Upper lobe of left lung (tissue), 6 donors: Measurements from ENCODE around the gene CDKAL1. TPM values are rescaled to one million over a fixed set of nuclear protein-coding genes. Genes with fewer than 3 reads are reported as not detected.

ENCODE experiments used
- ATAC-seq, 2 donors: fragments of 200-7000 bp; cut with Tn5 transposase; one replicate each; pipeline ENCODE4 v1.9.1; 2022; ENCODE audit warnings: mild to moderate bottlenecking in 2 of 2, moderate library complexity in 2 of 2; ENCODE audit not compliant: low FRiP score in 2 of 2
- DNase-seq, 2 donors: peaks; one replicate each; pipeline ENCODE4 v3.0.0-alpha.2; 2019 to 2020
- H3K27ac ChIP-seq, 4 donors: fragments of 200-600 bp; sonication (generic); one replicate each; pipeline ENCODE4 v1.5.1; 2016 to 2019
- H3K27me3 ChIP-seq, 4 donors: fragments of 200-600 bp; sonication (generic); one replicate each; pipeline ENCODE4 v1.5.1; 2017 to 2019
- H3K36me3 ChIP-seq, 4 donors: fragments of 200-600 bp; sonication (generic); one replicate each; pipeline ENCODE4 v1.5.1; 2016 to 2019
- H3K4me1 ChIP-seq, 4 donors: fragments of 200-600 bp; sonication (generic); one replicate each; pipeline ENCODE4 v1.5.1; 2018 to 2019
- H3K4me3 ChIP-seq, 4 donors: fragments of 200-600 bp; sonication (generic); one replicate each; pipeline ENCODE4 v1.5.1; 2017 to 2019; ENCODE audit warnings: mild to moderate bottlenecking in 2 of 4, moderate library complexity in 1 of 4
- H3K9me3 ChIP-seq, 4 donors: fragments of 200-600 bp; sonication (generic); one replicate each; pipeline ENCODE4 v1.5.1; 2018 to 2019
- CTCF ChIP-seq, 6 experiments: fragments of 450-650 bp in 4 of 6; fragments of 200-600 bp in 2 of 6; sonication (generic) in 2 of 6; IDR thresholded peaks; one replicate each; pipeline ENCODE4 v1.5.1; 2016 to 2019; ENCODE audit warnings: antibody characterized with exemption in 6 of 6
- EP300 ChIP-seq, 4 donors: sonication (generic); formaldehyde crosslinking; IDR thresholded peaks; one replicate each; pipeline ENCODE4 v1.5.1; 2017; ENCODE audit warnings: antibody characterized with exemption in 4 of 4, control low read depth in 2 of 4
- POLR2A ChIP-seq, 4 donors: fragments of 450-650 bp; IDR thresholded peaks; one replicate each; pipeline ENCODE4 v1.5.1; 2016 to 2017; ENCODE audit warnings: antibody characterized with exemption in 4 of 4, mild to moderate bottlenecking in 2 of 4
- POLR2AphosphoS5 ChIP-seq, 2 donors: sonication (generic); formaldehyde crosslinking; IDR thresholded peaks; one replicate each; pipeline ENCODE4 v1.5.1; 2017; ENCODE audit warnings: antibody characterized with exemption in 2 of 2
- WGBS, 2 donors: methylation state at CpG; one replicate each; pipeline ENCODE4 v1.1.5; 2017 to 2018; 5-methylcytosine and 5-hydroxymethylcytosine counted together
- total RNA-seq, 6 donors: library from RNA; depleted of rRNA in 4 of 6; stranded (reverse); fragments of >200 nt in 4 of 6; gene quantifications; one replicate each; pipeline versions ENCODE4 v1.1.0 to v1.2.1, GENCODE V29; 2016 to 2021
- donor health status: DM: no; HTN: no; CAD: no; lungs with moderate emphysema.
- donor health status: DM: no; HTN: yes; CAD: no; lungs with severe emphysema.

Gene CDKAL1
- total RNA-seq, 6 donors from 2014 or later, result 9.4 to 22.6 (median 13.8) TPM

- ATAC-seq (no peak), DNase-seq (no peak)
- WGBS, 2 donors, result 97 to 98% methylated on average over 4 of the region's 4 CpGs
Measured at GRCh38 chr6:21176197-21176596, 641.9 kb downstream of the CDKAL1 start.

GRCh38 chr6:21180155-21180554 is 645.9 kb downstream of the CDKAL1 start:
- no peak for TF ChIP-seq POLR2A (IDR thresholded peaks at IDR 0.05)
- no peak for TF ChIP-seq CTCF (IDR thresholded peaks at IDR 0.05)
- no peak for TF ChIP-seq EP300 (IDR thresholded peaks at IDR 0.05)
- no peak for TF ChIP-seq POLR2AphosphoS5 (IDR thresholded peaks at IDR 0.05)
- no peak overlapping the region for H3K4me3 ChIP-seq
- H3K4me1 ChIP-seq, result no peaks in the 10 kb centered on the region
- H3K27me3 ChIP-seq, result no peaks in the 10 kb centered on the region
- 96 to 98% methylated on average over 1 of the region's 1 CpG for WGBS, 2 donors
- H3K9me3 ChIP-seq, result no peaks in the 10 kb centered on the region
- ATAC-seq, result no peak
- H3K36me3 ChIP-seq, result no peaks in the 10 kb centered on the region
- no peak for DNase-seq
- H3K27ac ChIP-seq, result no peak overlapping the region

More at GRCh38 chr6:21176197-21176596, 641.9 kb downstream of the CDKAL1 start:
- Histone ChIP-seq H3K9me3 (no peaks in the 10 kb centered on the region), H3K4me1 (no peaks in the 10 kb centered on the region), H3K27me3 (no peaks in the 10 kb centered on the region), H3K4me3 (no peak overlapping the region), H3K36me3 (no peaks in the 10 kb centered on the region), H3K27ac (no peak overlapping the region)
- TF ChIP-seq CTCF (IDR thresholded peaks at IDR 0.05) (no peak), EP300 (IDR thresholded peaks at IDR 0.05) (no peak), POLR2AphosphoS5 (IDR thresholded peaks at IDR 0.05) (no peak), POLR2A (IDR thresholded peaks at IDR 0.05) (no peak)

GRCh38 chr6:21180800-21181337 is 646.6 kb downstream of the CDKAL1 start:
- Histone ChIP-seq H3K4me3 (no peak overlapping the region), H3K4me1 (no peaks in the 10 kb centered on the region), H3K27me3 (no peaks in the 10 kb centered on the region), H3K36me3 (no peaks in the 10 kb centered on the region), H3K27ac (no peak overlapping the region), H3K9me3 (no peaks in the 10 kb centered on the region)
- 92 to 95% methylated on average over 4 of the region's 4 CpGs for WGBS, 2 donors
- TF ChIP-seq CTCF (IDR thresholded peaks at IDR 0.05) (no peak), POLR2AphosphoS5 (IDR thresholded peaks at IDR 0.05) (no peak), EP300 (IDR thresholded peaks at IDR 0.05) (no peak), POLR2A (IDR thresholded peaks at IDR 0.05) (no peak)
- DNase-seq, result no peak
- ATAC-seq, result no peak

- Histone ChIP-seq H3K27ac (no peak overlapping the region), H3K4me3 (no peak overlapping the region), H3K9me3 (no peaks in the 10 kb centered on the region), H3K4me1 (no peaks in the 10 kb centered on the region), H3K36me3 (no peaks in the 10 kb centered on the region), H3K27me3 (no peaks in the 10 kb centered on the region)
- ATAC-seq (no peak), DNase-seq (no peak)
- TF ChIP-seq EP300 (IDR thresholded peaks at IDR 0.05), result no peak
- TF ChIP-seq CTCF (IDR thresholded peaks at IDR 0.05), result no peak
- TF ChIP-seq POLR2AphosphoS5 (IDR thresholded peaks at IDR 0.05), result no peak
- TF ChIP-seq POLR2A (IDR thresholded peaks at IDR 0.05), result no peak
- 95 to 100% methylated on average over 1 of the region's 1 CpG for WGBS, 2 donors
Measured at GRCh38 chr6:21181866-21182265, 647.6 kb downstream of the CDKAL1 start.

GRCh38 chr6:21182589-21182988 is 648.3 kb downstream of the CDKAL1 start:
- Histone ChIP-seq H3K4me1 (peaks cover 0 to 2% (median 0%) of the 10 kb centered on the region in 4 donors), H3K27me3 (no peaks in the 10 kb centered on the region), H3K36me3 (no peaks in the 10 kb centered on the region), H3K27ac (no peak overlapping the region), H3K4me3 (no peak overlapping the region), H3K9me3 (no peaks in the 10 kb centered on the region)
- TF ChIP-seq EP300 (IDR thresholded peaks at IDR 0.05), result no peak
- TF ChIP-seq POLR2A (IDR thresholded peaks at IDR 0.05), result no peak
- TF ChIP-seq POLR2AphosphoS5 (IDR thresholded peaks at IDR 0.05), result no peak
- no peak for TF ChIP-seq CTCF (IDR thresholded peaks at IDR 0.05)
- ATAC-seq (no peak), DNase-seq (no peak)
